Kidney glomerular epithelial cell (primary cell): ENCODE data around the gene DNAAF5.
"Not testable (repeated sequence)": the region's sequence is repeated elsewhere in the genome, so short reads cannot be mapped to it uniquely, and the experiment has no call there.

Experiments
- DNase-seq: peaks from one replicate; lab custom pipeline; 2025; lab: John Stamatoyannopoulos, UW

Gene DNAAF5

GRCh38 chr7:730501-731439 is 4.3 kb downstream of the DNAAF5 start:
- no peak for DNase-seq

- DNase-seq = no peak
These were observed 5.1 kb downstream of the DNAAF5 start for GRCh38 chr7:731440-732085.

GRCh38 chr7:732094-732541 is 5.6 kb downstream of the DNAAF5 start:
- no peak for DNase-seq

GRCh38 chr7:732556-732955 is 6.1 kb downstream of the DNAAF5 start:
- no peak for DNase-seq

GRCh38 chr7:734214-734613 is 7.7 kb downstream of the DNAAF5 start:
- no peak for DNase-seq

- no peak for DNase-seq
These were observed 8.3 kb downstream of the DNAAF5 start for GRCh38 chr7:734808-735207.

- no peak for DNase-seq
These were observed 11.7 kb downstream of the DNAAF5 start for GRCh38 chr7:738241-738640.

GRCh38 chr7:738723-739454 is 12.4 kb downstream of the DNAAF5 start:
- no peak for DNase-seq

- DNase-seq = no peak
These were observed 13.0 kb downstream of the DNAAF5 start for GRCh38 chr7:739455-739982.

- no peak for DNase-seq
These were observed 13.8 kb downstream of the DNAAF5 start for GRCh38 chr7:739983-740942.

- no peak for DNase-seq
These were observed 14.7 kb downstream of the DNAAF5 start for GRCh38 chr7:741191-741671.

GRCh38 chr7:741850-742249 is 15.4 kb downstream of the DNAAF5 start:
- DNase-seq = no peak

GRCh38 chr7:742791-743190 is 16.3 kb downstream of the DNAAF5 start:
- no peak for DNase-seq

GRCh38 chr7:743341-744127 is 17.0 kb downstream of the DNAAF5 start:
- not testable (repeated sequence) for DNase-seq

GRCh38 chr7:744128-744520 is 17.6 kb downstream of the DNAAF5 start:
- not testable (repeated sequence) for DNase-seq

GRCh38 chr7:744854-745430 is 18.4 kb downstream of the DNAAF5 start:
- no peak for DNase-seq

GRCh38 chr7:745431-746154 is 19.1 kb downstream of the DNAAF5 start:
- no peak for DNase-seq

- DNase-seq = no peak
These were observed 19.9 kb downstream of the DNAAF5 start for GRCh38 chr7:746155-747061.
